Measurements from ENCODE around the gene UVRAG.

UVRAG gene

GRCh38 chr11:75982309-75982708 is 167.3 kb downstream of the UVRAG start:
- Histone ChIP-seq H3K4me1 (ENCODE audit: control insufficient read depth, insufficient read depth, low read length) (no peaks in the 10 kb centered on the region), H3K9me3 (ENCODE audit: control insufficient read depth, insufficient read depth, low read depth, low read length) (no peaks in the 10 kb centered on the region), H3K27ac (ENCODE audit: extremely low read depth, low read depth, low read length) (no peak overlapping the region), H3K4me3 (ENCODE audit: low read depth, low read length) (no peak overlapping the region), H3K36me3 (ENCODE audit: control insufficient read depth in 2 of 2, insufficient read depth in 1 of 2, low read length in 2 of 2) (peaks cover 0 to 15% of the 10 kb centered on the region in 2 experiments; a peak in 1 of 3 replicates)
- TF ChIP-seq BCL11A (tag by site-specific recombination; IDR thresholded peaks at IDR 0.05; ENCODE audit: low read depth) (no peak), GLIS2 (tag by site-specific recombination; IDR thresholded peaks at IDR 0.05) (no peak), ZNF830 (tag by site-specific recombination; IDR thresholded peaks at IDR 0.05; ENCODE audit: low read depth) (no peak), PRDM4 (tag by site-specific recombination; IDR thresholded peaks at IDR 0.05) (no peak), ZNF692 (tag by site-specific recombination; IDR thresholded peaks at IDR 0.05) (no peak), ATF2 (tag by site-specific recombination; IDR thresholded peaks at IDR 0.05; ENCODE audit: low read depth) (no peak), ZNF223 (tag by site-specific recombination; IDR thresholded peaks at IDR 0.05) (no peak), ZNF785 (tag by site-specific recombination; IDR thresholded peaks at IDR 0.05) (no peak), ZNF621 (tag by site-specific recombination; IDR thresholded peaks at IDR 0.05) (no peak), ZNF394 (tag by site-specific recombination; IDR thresholded peaks at IDR 0.05; ENCODE audit: borderline replicate concordance) (no peak), ZBTB20 (tag by site-specific recombination; IDR thresholded peaks at IDR 0.05) (no peak), ZNF114 (tag by site-specific recombination; IDR thresholded peaks at IDR 0.05) (no peak), TSHZ1 (tag by site-specific recombination; IDR thresholded peaks at IDR 0.05; ENCODE audit: borderline replicate concordance) (no peak), GFI1B (tag by site-specific recombination; IDR thresholded peaks at IDR 0.05) (no peak)
- CTCF ChIA-PET, result no interaction called here
- POLR2A ChIA-PET, result no interaction called here

GRCh38 chr11:75986966-75987365 is 172.0 kb downstream of the UVRAG start:
- ChIA-PET POLR2A (no interaction called here), CTCF (no interaction called here)
- H3K36me3 ChIP-seq (ENCODE audit: control insufficient read depth in 2 of 2, insufficient read depth in 1 of 2, low read length in 2 of 2), result peaks cover 0 to 15% of the 10 kb centered on the region in 2 experiments; a peak in 1 of 3 replicates
- TF ChIP-seq ZNF18 (tag by site-specific recombination; IDR thresholded peaks at IDR 0.05) (no peak), BCL11B (tag by site-specific recombination; IDR thresholded peaks at IDR 0.05; ENCODE audit: low read depth) (no peak), ZNF366 (tag by site-specific recombination; conservative IDR thresholded peaks at IDR 0.05) (no peak), ZBTB48 (tag by site-specific recombination; IDR thresholded peaks at IDR 0.05) (no peak), ZNF132 (tag by site-specific recombination; IDR thresholded peaks at IDR 0.05; ENCODE audit: borderline replicate concordance) (no peak), ZNF239 (tag by site-specific recombination; IDR thresholded peaks at IDR 0.05) (no peak), ZNF354C (tag by site-specific recombination; IDR thresholded peaks at IDR 0.05; ENCODE audit: borderline replicate concordance, low read depth) (no peak), GLIS2 (tag by site-specific recombination; IDR thresholded peaks at IDR 0.05) (no peak), ZNF449 (tag by site-specific recombination; IDR thresholded peaks at IDR 0.05) (no peak), ZNF529 (tag by site-specific recombination; IDR thresholded peaks at IDR 0.05; ENCODE audit: insufficient replicate concordance) (no peak), ZNF114 (tag by site-specific recombination; IDR thresholded peaks at IDR 0.05) (no peak), BCL11A (tag by site-specific recombination; IDR thresholded peaks at IDR 0.05; ENCODE audit: low read depth) (no peak)

More at GRCh38 chr11:75986966-75987365, 172.0 kb downstream of the UVRAG start:
- H3K9me3 ChIP-seq (ENCODE audit: control insufficient read depth, insufficient read depth, low read depth, low read length), result no peaks in the 10 kb centered on the region
- H3K27ac ChIP-seq (ENCODE audit: extremely low read depth, low read depth, low read length), result no peak overlapping the region
- no peak overlapping the region for H3K4me3 ChIP-seq (ENCODE audit: low read depth, low read length)
- H3K4me1 ChIP-seq (ENCODE audit: control insufficient read depth, insufficient read depth, low read length), result no peaks in the 10 kb centered on the region

Data from HEK293 (cell line).